ENCODE data around the gene NSL1.
A peak's percentile ranks its signal among the peaks of the same experiment; 100 is the strongest.

Gene NSL1

DNA sequence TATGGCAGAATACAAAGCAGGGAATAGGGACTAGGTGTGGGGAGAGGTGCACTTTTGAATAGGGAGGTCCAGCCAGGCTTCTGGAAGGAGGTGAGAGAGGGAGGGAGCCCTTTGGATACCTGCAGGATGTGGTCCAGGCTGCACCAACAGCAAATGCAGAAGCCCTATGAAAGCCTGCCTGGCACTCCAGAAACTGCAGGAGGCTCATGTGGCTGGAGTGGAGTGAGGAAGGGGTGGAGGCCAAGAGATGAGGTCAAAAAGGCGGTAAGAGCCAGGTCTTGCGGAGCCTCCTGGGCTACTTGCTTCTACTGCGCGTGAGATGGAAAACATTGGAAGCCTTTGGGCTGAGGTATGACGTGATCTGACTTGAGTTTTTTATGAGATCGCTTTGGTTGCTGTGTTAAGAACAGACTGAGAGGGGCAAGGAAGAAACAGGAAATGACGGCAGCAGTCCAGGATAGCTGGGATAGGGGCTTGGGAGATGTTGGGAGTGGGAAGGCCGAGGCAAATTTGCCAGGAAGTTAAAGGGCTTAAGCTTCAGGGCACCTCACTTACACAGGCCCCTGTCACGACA is 87.5 kb downstream of the NSL1 start:
- no peak for DNase-seq (ENCODE audit: low read depth)

DNA sequence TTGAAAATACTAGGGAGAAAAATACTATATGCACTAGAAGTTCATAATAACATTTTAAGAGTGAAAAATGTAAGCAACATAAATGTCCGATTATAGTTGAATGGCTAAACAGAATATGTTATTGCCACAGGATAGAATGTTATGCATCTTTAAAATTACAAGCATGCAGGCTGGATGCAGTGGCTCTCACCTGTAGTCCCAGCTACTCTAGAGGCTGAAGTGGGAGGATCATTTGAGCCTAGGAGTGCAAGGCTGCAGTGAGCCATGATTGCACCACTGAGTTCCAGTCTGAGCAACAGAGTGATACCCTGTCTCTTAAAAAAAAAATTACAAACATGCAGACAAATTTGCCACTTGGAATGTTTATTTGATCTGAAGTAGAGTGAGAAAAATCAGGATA is 88.9 kb downstream of the NSL1 start:
- no peak for DNase-seq (ENCODE audit: low read depth)

DNA sequence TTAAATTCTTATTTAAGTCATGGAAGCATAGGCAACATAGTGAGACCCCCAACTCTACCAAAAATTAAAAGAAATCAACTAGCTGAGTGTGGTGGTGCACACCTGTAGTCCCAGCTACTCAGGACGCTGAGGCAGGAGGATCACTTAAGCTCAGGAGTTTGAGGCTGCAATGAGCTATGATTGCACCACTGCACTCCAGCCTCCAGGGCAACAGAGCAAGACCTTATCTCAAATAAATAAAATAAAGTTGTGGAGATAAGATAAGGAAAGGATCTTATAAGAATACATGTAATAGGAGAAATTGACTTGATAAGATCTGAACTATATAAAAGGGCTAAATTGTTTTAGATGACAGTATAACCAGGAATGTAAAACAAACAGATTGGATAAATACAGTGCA is 89.7 kb downstream of the NSL1 start:
- DNase-seq (ENCODE audit: low read depth): no peak

DNA sequence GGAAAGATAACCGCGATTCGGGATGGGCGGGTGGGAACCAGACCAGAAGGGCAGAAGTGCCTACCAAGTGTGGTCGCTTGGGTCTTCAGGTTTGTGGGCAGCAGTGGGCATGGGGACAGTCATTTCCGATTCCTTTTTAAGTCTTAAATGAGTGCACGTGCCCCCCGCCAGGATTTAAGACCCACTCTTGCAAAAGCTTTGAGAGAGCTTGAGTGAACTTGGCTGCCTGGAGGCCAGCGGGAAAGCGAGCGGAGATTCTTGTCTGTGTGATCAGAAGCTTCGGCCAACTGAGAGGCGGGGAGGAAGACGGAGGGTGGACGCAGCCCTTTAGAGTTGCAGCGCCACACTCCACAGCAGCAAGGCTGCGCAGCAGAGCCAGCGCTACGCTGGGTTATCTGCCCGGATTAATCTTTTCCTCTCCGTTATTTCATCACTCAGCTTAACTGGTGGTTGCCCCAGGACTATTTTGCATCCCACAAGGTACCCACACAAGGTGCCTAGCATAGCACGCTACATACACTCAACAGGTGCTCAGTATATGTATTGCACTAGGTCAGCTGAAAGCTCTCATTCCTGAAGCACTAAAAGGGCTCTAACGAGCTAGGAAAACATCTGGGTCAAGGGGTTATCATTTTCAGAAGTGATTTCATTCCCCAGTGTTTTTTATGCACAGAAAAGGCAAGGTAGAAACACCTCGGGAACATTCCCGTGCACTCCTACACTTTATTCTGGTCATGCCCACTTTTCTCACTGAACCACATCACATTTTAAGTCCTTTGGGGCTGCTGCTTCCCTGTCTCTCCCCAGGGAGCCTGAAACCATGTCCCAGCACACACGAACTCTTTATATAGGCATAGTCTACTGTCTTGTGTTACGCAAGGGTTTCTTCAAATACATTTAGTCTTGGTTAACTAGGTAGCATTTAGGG is 90.4 kb downstream of the NSL1 start:
- peak; percentile 28 for DNase-seq (ENCODE audit: low read depth)

DNA sequence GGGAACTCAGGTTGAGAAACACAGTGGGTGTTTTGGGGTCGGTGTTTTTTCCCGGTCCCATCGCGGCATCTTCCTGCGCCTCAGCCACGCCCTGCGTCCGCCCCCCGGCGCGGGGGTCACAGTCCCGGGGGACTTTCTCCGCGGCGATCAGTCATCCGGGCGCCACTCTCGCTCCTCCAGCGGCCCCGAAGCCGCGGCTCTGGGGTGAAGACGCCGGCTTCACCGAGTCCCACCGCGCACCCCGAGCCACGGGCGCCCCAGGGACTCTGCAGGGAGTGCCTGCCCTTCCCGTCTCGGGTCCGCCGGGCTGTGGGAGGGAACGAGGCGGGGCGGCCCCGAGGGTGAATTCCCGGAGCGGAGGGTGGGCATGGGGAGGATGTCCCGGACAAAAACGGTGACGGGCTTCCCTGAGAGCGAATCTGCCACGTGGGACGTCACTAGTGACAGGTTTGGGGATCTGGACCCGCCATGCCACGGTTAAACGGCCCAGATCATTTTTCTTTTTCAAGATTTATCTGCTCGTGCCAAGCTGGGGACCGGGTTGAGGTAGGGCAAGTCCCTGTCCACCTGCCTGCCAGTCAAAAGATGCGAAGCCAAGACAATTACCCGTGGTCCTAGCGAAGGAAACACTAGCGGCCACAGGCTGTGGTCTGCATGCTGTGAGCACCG is 91.2 kb downstream of the NSL1 start:
- no peak for DNase-seq (ENCODE audit: low read depth)

DNA sequence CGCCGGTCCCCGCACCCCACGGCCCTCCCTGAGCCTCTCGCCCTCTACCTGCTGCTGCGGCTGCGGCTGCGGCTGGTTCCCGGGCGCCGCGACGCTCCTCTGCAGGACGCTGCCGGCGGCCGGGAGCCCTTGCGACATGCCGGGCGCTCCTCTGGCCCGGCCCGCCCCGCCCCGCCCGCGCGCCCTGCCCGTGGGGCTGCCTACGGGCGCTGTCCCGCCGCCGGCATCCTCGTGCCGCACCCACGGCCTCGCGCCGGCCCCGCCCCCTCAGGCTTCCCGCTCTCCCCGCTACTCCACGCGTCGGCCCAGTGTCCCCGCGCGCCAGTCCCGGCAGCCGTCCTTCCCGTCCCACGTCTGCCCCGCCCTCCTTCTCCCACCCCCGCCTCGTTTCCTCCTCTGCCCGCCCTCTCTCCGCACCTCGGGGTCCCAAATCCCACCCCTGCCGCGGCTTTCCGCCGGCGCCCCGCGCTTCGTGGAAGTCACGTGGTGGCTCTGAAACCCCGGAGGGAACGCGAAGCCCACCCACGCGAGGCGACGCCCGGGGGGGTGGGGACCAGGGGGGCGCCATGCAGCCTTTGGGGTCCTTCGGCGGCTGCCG is 91.9 kb downstream of the NSL1 start, which contains the start of gene BATF3:
TSS of gene BATF3 (minus strand) at position 216 of the 598 bp plus-strand sequence. CDS start at position 138, 78 bp downstream.
- DNase-seq (ENCODE audit: low read depth): no peak

DNA sequence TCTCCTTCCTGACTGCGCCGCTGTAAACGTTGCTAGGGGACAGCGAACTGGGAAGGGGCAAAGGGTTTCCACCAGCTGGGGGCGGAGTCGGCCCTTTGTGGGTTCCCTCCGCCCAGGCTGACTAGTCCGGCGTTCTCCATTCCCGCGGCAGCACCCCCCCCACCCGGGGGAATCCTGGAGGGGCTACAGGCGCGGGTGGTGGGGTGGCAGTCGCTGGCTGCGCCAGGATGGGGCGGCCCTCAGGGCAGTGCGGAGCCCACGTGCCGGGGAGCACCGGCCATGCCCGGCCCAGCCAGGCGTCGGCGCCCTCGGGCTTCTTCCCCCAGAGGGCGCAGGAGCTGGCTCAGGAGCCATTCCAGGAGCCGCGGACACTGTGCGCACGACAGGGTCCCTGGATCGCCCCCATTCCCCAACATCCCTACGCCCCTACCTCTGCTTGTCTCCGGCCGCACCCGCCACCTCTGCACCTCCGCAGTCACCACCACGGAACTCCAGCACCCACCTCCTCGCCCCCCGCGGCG is 92.4 kb downstream of the NSL1 start:
- no peak for DNase-seq (ENCODE audit: low read depth)

DNA sequence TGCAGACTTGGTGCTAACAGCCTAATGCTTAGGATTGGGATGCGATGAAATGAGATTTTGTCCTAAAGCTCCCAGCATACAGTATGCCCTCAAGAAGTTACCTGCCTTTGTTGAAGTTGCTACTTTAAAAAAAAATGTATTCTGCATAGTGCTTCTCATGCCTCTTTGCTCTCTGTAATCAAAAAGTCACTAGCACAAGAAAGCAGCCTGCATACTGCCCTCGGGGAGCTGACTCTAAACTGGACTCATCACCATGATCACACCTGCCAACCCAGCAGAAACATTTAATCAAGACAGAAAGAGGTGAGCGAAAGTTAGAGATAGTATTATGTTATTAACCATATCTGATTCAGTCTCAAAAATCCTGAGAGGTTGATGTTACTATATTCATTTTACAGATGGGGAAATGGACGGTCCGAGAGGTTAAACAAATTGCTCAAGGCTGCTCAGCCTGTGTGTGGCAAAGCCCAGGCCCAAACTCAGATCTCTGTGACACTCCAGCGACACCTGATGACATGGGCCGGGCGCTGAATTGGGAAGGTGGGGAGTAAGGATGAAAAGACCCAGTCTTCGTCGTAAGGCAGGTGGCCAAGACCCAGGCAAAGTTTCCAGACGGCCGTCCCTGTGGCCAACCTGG is 93.0 kb downstream of the NSL1 start:
- DNase-seq (ENCODE audit: low read depth): no peak

DNA sequence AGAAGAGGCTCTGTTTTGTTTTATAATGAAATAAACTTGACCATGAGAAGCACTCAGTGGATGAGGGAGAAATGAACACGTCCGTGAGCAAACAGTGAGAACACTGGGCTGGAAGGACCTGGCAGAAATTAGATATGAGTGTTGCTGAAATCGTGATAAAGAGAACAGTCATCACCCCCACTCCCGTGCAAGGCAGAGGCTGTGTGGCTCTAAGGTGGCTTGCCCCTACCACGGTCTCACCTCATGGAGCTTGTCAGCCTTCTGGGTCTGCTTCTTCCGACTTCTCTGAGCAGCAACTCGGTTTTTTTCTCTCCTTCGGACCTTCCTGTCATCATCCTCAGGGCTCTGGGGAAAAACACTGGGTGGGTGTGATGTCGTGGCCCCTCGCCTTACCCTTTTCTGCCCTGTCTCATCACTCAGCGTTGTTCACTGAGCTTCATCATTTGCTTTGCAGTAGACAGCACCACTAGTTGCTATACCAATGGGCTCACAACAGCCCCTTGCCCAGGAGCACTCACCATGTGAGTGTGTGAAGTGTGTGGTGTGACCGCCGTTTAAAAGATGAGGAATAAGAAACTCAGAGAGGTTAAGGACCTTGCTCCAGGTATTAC is 94.8 kb downstream of the NSL1 start:
- DNase-seq (ENCODE audit: low read depth): no peak

DNA sequence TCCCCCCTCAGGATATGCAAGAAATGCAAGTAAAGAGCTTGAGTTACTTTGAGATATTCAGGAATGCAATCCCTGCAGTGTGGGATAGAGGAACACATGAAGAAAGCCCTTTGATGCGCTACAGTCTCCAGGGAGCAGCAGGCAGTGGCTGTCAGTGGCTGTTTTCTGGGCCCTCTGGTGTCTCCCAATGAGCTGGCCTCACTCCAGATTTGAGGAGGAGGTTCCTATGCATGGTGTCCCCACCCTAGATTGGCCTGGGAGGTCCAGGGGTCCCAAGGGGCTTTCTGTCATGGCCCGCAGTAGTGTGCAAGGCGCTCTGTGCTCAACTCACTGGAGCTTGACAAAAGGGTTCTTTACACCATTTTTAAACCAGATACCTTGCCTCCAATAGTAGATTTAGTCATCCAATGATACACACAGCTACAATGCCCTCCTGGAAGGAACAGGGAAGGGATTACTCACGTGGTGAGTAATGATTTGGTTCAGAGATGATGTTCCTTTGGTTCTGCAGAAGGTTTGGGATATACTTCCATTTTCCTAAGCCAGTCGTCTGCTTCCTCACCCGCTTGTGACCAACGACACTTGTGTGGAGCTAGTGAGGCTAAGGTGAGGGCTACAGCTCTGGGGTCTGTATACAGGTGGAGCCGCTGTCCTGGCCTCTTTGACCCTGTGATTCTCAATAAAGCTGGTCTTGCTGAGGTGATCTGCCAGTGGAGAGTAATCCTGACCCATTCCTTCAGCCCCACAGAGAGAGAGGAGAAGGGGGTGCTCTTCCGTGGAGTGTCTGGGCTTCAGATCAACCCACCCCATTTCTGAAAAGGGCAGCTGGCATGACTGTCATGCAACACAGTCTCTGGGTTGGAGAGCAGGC is 98.6 kb downstream of the NSL1 start:
- DNase-seq (ENCODE audit: low read depth): no peak

DNA sequence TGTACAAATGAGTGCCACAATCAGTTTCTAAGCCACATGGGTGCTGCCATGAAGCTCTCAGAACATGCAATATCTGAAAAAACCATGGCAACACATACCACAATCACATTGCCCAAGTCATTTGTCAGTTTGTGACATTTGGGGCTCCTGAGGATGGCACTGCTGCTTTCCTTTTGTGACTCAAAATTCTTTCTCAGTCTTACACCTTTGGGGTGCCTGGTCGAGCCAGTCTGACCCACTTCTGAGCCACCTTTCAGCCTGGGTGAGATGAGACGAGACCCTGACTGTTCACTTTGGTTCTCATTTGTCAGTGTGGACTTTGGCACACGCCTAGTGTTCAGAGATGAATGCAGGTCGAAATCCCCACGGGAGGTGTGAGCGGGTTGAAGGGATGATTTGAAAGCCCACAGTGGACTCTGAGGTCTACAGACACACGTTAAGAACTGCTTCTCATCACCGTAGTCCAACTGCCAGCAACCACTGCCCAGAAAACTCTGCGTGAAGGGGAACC is 100.0 kb downstream of the NSL1 start:
- DNase-seq (ENCODE audit: low read depth): no peak

DNA sequence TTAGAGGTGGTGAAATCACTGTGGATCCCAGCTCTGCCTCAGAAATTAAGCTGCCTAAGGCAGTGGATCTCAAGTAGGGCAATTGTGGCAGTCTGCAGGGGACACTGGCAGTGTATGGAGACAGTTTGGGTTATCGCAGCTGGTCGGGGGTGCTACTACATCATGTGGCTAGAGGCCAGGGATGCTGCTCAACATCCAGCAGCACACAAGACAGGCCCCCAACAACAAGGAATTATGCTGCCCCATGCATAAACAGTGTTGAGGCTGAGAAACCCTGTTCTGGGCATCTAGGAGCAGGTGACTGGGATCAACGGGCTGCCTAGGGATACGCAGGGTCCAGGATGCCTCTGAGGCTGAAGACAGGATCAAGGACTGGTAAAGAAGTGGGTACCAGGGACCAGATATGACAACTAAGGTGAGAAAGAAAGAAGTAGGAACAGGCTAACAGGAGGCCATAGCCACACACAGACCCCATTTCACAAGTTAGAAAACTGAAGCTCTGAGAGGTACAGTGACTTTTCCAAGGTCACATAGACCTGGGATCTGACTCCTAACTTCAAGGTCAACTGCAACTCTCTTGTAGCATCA is 100.7 kb downstream of the NSL1 start:
- DNase-seq (ENCODE audit: low read depth): no peak

DNA sequence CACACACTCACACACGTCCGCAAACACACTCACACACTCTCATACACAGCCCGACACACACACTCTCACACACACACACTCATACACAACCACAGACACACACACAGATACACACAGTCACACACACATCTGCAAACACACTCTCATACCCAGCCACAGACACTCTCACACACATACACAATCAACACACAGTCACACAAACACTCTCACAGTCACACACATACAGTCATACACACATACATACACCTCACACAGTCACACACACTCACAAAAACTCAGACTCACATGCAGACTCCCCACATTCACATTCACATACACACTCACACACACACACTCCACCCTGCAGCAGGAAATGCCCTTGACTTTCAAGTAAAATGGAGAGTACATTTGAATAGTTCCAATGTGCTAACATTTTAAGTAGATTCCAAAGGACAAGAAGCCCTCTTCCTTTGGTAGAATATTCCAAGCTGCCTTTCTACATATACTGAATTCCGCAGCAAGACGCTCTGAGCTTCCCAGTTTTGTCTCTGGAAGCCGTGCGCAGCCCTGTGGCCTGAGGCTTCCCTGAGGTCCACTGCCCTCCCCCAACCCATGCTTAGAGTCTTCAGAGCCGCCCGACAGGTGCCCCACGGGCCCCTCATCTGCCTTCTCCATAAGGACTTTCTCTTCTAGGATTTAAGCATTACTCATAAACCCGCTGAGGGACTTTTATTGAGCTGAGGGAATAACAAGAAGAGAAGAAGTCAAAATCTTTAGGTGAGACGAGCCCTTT is 101.6 kb downstream of the NSL1 start:
- DNase-seq (ENCODE audit: low read depth): no peak

DNA sequence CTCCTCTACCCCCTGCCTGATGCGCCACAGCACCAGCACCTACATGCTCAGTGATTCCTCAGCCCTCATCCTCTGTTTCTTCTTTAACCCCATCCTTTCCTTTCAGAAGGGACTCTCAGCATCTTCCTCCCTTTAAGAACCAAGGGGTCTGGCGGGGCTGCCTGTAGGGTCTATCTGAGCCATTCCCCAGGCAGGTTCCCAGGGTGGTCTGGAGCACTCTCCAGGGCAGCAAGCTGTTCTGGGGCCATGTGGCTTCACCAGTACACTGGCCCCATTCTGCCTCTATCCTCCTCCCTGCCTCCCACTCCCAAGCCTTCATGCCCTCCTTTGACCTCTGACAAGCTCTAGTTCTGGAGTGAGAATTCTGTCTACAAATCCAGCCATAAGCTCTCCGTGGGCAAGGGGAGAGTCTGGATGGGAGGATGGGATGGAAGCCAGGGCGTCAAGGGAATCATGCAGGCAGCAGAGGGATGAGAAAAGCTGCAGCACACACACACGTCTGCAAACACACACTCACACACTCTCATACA is 102.3 kb downstream of the NSL1 start:
- DNase-seq (ENCODE audit: low read depth): no peak

DNA sequence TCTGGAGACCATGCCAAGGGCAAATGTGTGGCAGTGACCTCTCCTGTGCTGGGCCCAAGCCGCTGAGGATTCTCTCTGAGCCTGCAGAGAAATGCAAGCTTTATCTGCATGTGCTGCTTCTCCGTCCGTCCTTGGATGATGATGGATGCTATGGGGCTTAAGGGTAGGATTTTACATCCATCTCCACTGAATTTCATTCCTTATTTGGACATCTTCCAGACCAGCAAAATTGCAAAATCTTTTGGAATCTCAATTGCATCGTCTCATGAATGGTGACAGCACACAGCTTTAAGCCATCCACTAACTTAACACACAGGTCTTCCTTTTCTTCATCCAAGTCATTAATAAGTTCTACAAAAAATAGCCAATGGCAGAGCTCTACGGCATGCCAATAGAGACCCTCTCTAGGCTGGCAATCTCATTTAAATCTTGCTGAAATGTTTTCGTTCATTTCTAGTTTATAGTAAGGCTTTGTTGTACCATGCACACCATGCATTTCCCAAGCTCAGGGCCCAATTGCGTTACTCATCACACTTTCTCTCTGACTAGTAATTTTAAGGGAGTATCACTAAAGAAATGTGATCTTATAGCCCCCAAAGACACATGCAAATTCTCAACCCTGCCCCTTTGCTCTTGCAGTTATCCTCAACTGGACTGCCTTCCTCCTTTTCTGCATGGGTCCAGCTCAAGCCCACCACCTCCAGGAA is 103.1 kb downstream of the NSL1 start:
- no peak for DNase-seq (ENCODE audit: low read depth)

DNA sequence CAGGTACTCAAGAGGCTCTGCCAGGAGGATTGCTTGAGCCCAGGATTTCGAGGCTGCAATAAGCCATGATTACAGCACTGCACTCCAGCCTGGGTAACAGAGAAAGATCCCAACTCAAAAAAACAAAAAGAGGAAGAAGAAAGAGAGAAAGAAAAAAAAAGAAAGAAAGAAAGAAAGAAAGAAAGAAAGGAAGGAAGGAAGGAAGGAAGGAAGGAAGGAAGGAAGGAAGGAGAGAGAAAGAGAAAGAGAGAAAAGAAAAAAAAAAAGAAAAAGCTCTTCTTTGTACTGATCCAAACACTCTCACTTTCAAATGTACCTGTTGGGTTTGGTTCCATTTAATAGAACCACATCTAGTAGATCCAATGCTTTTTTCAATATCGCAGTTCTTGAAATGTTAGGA is 103.8 kb downstream of the NSL1 start:
- no peak for DNase-seq (ENCODE audit: low read depth)

DNA sequence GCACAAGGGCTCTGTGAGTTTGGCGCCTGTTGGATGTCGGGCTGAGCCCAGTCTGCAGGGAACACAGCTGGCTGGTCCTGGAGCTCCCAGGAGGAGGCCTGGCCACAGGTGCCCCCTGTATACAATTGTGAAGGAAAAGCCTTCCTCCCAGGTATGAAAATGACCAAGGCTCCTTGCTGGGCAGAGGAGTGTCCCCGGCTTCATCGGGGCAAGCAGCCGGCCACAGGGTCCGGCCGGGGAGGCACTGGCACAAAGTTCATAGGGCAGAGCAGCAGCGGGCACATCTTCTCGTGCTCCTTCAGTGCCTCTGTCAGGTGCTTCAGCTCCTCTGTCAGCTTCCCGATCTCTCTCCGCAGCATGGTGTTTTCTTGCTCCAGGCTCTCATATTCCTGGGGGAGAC is 105.0 kb downstream of the NSL1 start:
- no peak for DNase-seq (ENCODE audit: low read depth)

DNA sequence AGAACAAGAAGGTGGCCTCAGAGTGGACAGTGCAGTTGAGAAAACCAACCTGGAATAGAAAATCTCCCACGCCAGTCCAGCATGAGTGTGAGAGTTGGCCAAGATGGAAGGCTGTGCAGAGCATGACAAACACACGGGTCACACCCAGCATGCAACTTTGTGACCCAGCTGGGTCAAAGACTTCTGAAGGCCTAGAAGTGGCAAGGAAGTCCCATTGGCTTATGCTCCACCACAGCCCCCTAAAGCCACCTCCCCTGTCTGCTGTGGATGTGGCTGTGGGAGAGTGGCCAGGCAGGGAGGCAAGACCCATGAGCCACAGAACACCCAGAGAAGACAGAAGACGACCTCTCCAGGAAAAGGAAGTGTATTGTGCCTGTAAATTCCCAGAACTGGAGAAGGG is 105.5 kb downstream of the NSL1 start:
- no peak for DNase-seq (ENCODE audit: low read depth)

Data from non-pigmented ciliary epithelial cell (primary cell).